Activated CD4-positive, alpha-beta T cell treated with anti-CD3 and anti-CD28 coated beads, Interleukin-2, amount 50 U/mL, for 24 hours (primary cell): ENCODE results near the gene HAS3.
A peak's percentile ranks its signal among the peaks of the same experiment; 100 is the strongest.

Experiments
- DNase-seq, 2 donors: peaks; one replicate each; pipeline ENCODE4 v3.0.0-alpha.2; 2020; ENCODE audit warnings: low read depth in 1 of 2, low spot score in 1 of 2

HAS3 gene

GRCh38 chr16:69089091-69089910 lies 16.2 kb upstream of the HAS3 start:
- peak in 1 of 2 donors; percentile 22 for DNase-seq

- DNase-seq: no peak
These were observed 11.5 kb upstream of the HAS3 start for GRCh38 chr16:69093974-69094373.

GRCh38 chr16:69094501-69094900 lies 11.0 kb upstream of the HAS3 start:
- DNase-seq: no peak

- DNase-seq: no peak
These were observed 10.3 kb upstream of the HAS3 start for GRCh38 chr16:69095193-69095592.

- DNase-seq: no peak
These were observed 5.3 kb upstream of the HAS3 start for GRCh38 chr16:69100071-69100691.

- DNase-seq: no peak
These were observed 1.2 kb downstream of the HAS3 start for GRCh38 chr16:69106491-69107315.

- DNase-seq: no peak
These were observed 2.0 kb downstream of the HAS3 start for GRCh38 chr16:69107316-69107962.

- DNase-seq: no peak
These were observed 2.8 kb downstream of the HAS3 start for GRCh38 chr16:69108064-69108904.

GRCh38 chr16:69108905-69109252 lies 3.4 kb downstream of the HAS3 start:
- DNase-seq: no peak

GRCh38 chr16:69109486-69110270 lies 4.2 kb downstream of the HAS3 start:
- no peak for DNase-seq

GRCh38 chr16:69110406-69110805 lies 5.0 kb downstream of the HAS3 start:
- no peak for DNase-seq

GRCh38 chr16:69111216-69111875 lies 5.9 kb downstream of the HAS3 start:
- DNase-seq: no peak

GRCh38 chr16:69111876-69112230 lies 6.4 kb downstream of the HAS3 start:
- no peak for DNase-seq

- peak in 1 of 2 donors; percentile 30 for DNase-seq
These were observed 7.1 kb downstream of the HAS3 start for GRCh38 chr16:69112285-69113129.

- DNase-seq: no peak
These were observed 7.8 kb downstream of the HAS3 start for GRCh38 chr16:69113216-69113615.

GRCh38 chr16:69114346-69114975 lies 9.0 kb downstream of the HAS3 start:
- DNase-seq: no peak

- DNase-seq: no peak
These were observed 9.5 kb downstream of the HAS3 start for GRCh38 chr16:69114976-69115355.

- DNase-seq: no peak
These were observed 9.9 kb downstream of the HAS3 start for GRCh38 chr16:69115361-69115760.
